Measurements from ENCODE around the gene RPS6KA1. TPM values are rescaled to one million over a fixed set of nuclear protein-coding genes. Genes with fewer than 3 reads are reported as not detected.
"Not testable (repeated sequence)": the region's sequence is repeated elsewhere in the genome, so short reads cannot be mapped to it uniquely, and the experiment has no call there.

RPS6KA1 gene
- total RNA-seq = 12.9 TPM

- ATAC-seq (peak; percentile 84), DNase-seq (ENCODE audit: low spot score) (peak; percentile 77)
These were observed at the start of gene RPS6KA1 for GRCh38 chr1:26529655-26530409. RPS6KA1 (plus strand) TSS chr1:26529761; CDS start chr1:26529921, 160 bp downstream.

- DNase-seq (ENCODE audit: low spot score) (no peak), ATAC-seq (no peak)
These were observed 46.6 kb upstream of the RPS6KA1 start for GRCh38 chr1:26482921-26483320.

GRCh38 chr1:26483980-26484379 lies 45.6 kb upstream of the RPS6KA1 start:
- ATAC-seq = no peak

GRCh38 chr1:26490155-26490554 lies 39.4 kb upstream of the RPS6KA1 start:
- ATAC-seq (no peak), DNase-seq (ENCODE audit: low spot score) (no peak)

More at GRCh38 chr1:26483980-26484379, 45.6 kb upstream of the RPS6KA1 start:
- DNase-seq (ENCODE audit: low spot score) = no peak

GRCh38 chr1:26493267-26493666 lies 36.3 kb upstream of the RPS6KA1 start:
- DNase-seq (ENCODE audit: low spot score) (no peak), ATAC-seq (no peak)

GRCh38 chr1:26493938-26494337 lies 35.6 kb upstream of the RPS6KA1 start:
- ATAC-seq (no peak), DNase-seq (ENCODE audit: low spot score) (no peak)

GRCh38 chr1:26496861-26497260 lies 32.7 kb upstream of the RPS6KA1 start:
- DNase-seq (ENCODE audit: low spot score) = no peak

GRCh38 chr1:26498894-26499293 lies 30.7 kb upstream of the RPS6KA1 start:
- ATAC-seq = no peak
- DNase-seq (ENCODE audit: low spot score) = no peak

More at GRCh38 chr1:26496861-26497260, 32.7 kb upstream of the RPS6KA1 start:
- no peak for ATAC-seq

GRCh38 chr1:26500488-26501175 lies 28.9 kb upstream of the RPS6KA1 start:
- DNase-seq (ENCODE audit: low spot score) (peak; percentile 94), ATAC-seq (peak; percentile 91)

GRCh38 chr1:26510711-26511110 lies 18.9 kb upstream of the RPS6KA1 start:
- ATAC-seq; DNase-seq (ENCODE audit: low spot score): not testable (repeated sequence)

- not testable (repeated sequence) for DNase-seq (ENCODE audit: low spot score); ATAC-seq
These were observed 13.7 kb upstream of the RPS6KA1 start for GRCh38 chr1:26515836-26516235.

GRCh38 chr1:26516987-26517765 lies 12.4 kb upstream of the RPS6KA1 start:
- ATAC-seq = peak; percentile 89

GRCh38 chr1:26517766-26518049 lies 11.9 kb upstream of the RPS6KA1 start:
- ATAC-seq (no peak), DNase-seq (ENCODE audit: low spot score) (no peak)

More at GRCh38 chr1:26516987-26517765, 12.4 kb upstream of the RPS6KA1 start:
- no peak for DNase-seq (ENCODE audit: low spot score)

GRCh38 chr1:26518355-26518754 lies 11.2 kb upstream of the RPS6KA1 start:
- ATAC-seq = no peak
- no peak for DNase-seq (ENCODE audit: low spot score)

GRCh38 chr1:26520339-26520738 lies 9.2 kb upstream of the RPS6KA1 start:
- DNase-seq (ENCODE audit: low spot score) (no peak), ATAC-seq (no peak)

- no peak for DNase-seq (ENCODE audit: low spot score)
- ATAC-seq = no peak
These were observed 7.9 kb upstream of the RPS6KA1 start for GRCh38 chr1:26521669-26522030.

- ATAC-seq = no peak
- no peak for DNase-seq (ENCODE audit: low spot score)
These were observed 7.5 kb upstream of the RPS6KA1 start for GRCh38 chr1:26522073-26522472.

GRCh38 chr1:26524181-26524580 lies 5.4 kb upstream of the RPS6KA1 start:
- ATAC-seq = no peak

GRCh38 chr1:26526287-26526686 lies 3.3 kb upstream of the RPS6KA1 start:
- no peak for ATAC-seq
- DNase-seq (ENCODE audit: low spot score) = no peak

More at GRCh38 chr1:26524181-26524580, 5.4 kb upstream of the RPS6KA1 start:
- no peak for DNase-seq (ENCODE audit: low spot score)

GRCh38 chr1:26529405-26529654 lies 231 bp upstream of the RPS6KA1 start:
- DNase-seq (ENCODE audit: low spot score) (no peak), ATAC-seq (no peak)

GRCh38 chr1:26530410-26530894 lies 891 bp downstream of the RPS6KA1 start:
- peak; percentile 1 for ATAC-seq
- DNase-seq (ENCODE audit: low spot score) = no peak
